Common myeloid progenitor, CD34-positive (primary cell): ENCODE results near the gene MTCL1.

ENCODE experiments used
- CTCF ChIA-PET: fragments of 350-600 bp; sonication (Branson Sonifier 250); formaldehyde crosslinking; loops from one replicate; lab custom pipeline; 2021; ENCODE audit warnings: antibody characterized with exemption; lab: Charles Lee
- POLR2A ChIA-PET: fragments of 350-600 bp; sonication (Branson Sonifier 250); formaldehyde crosslinking; loops from one replicate; lab custom pipeline; 2021; ENCODE audit warnings: antibody characterized with exemption; lab: Charles Lee
- DNase-seq, 3 donors: peaks; one replicate each; pipeline versions ENCODE4 v3.0.0 to v3.0.0-alpha.2; 2013
- H3K27ac ChIP-seq, 2 experiments: 1 replicate in 1 of 2; 2 replicates in 1 of 2; pipeline ENCODE4 v1.7.0; 2013; ENCODE audit warnings: inconsistent platforms in 2 of 2, low read length in 2 of 2, mild to moderate bottlenecking in 2 of 2, low read depth in 1 of 2, moderate library complexity in 1 of 2; ENCODE audit not compliant: severe bottlenecking in 2 of 2, insufficient read depth in 1 of 2, poor library complexity in 1 of 2
- H3K27me3 ChIP-seq, 5 experiments: replicated peaks in 2 of 5; 1 replicate in 3 of 5; 2 replicates in 2 of 5; pipeline versions ENCODE4 v1.6.1 to v1.7.0; 2013; ENCODE audit warnings: low read length in 4 of 5, mild to moderate bottlenecking in 2 of 5, moderate library complexity in 2 of 5, inconsistent platforms in 1 of 5; ENCODE audit not compliant: insufficient read depth in 5 of 5, control insufficient read depth in 4 of 5
- H3K36me3 ChIP-seq, 4 experiments: 1 replicate in 2 of 4; 2 replicates in 2 of 4; pipeline versions ENCODE4 v1.6.1 to v1.7.0; 2013; ENCODE audit warnings: low read length in 3 of 4, control low read depth in 1 of 4, mild to moderate bottlenecking in 1 of 4; ENCODE audit not compliant: control insufficient read depth in 4 of 4, insufficient read depth in 4 of 4
- H3K4me1 ChIP-seq, 4 experiments: 1 replicate in 3 of 4; 2 replicates in 1 of 4; pipeline versions ENCODE4 v1.6.1 to v1.7.1; 2013; ENCODE audit warnings: low read length in 3 of 4, mild to moderate bottlenecking in 3 of 4, control low read depth in 1 of 4, inconsistent platforms in 1 of 4, moderate library complexity in 1 of 4; ENCODE audit not compliant: control insufficient read depth in 4 of 4, insufficient read depth in 4 of 4; ENCODE audit errors: control extremely low read depth in 1 of 4
- H3K4me3 ChIP-seq, 7 experiments: 1 replicate in 4 of 7; 2 replicates in 3 of 7; pipeline versions ENCODE4 v1.5.1 to v1.7.0; 2013; ENCODE audit warnings: mild to moderate bottlenecking in 7 of 7, low read length in 6 of 7, moderate library complexity in 6 of 7, inconsistent platforms in 2 of 7, low read depth in 2 of 7, control low read depth in 1 of 7; ENCODE audit not compliant: insufficient read depth in 4 of 7, control insufficient read depth in 1 of 7; ENCODE audit errors: extremely low read depth in 1 of 7
- H3K9me3 ChIP-seq, 5 experiments: 1 replicate in 4 of 5; 2 replicates in 1 of 5; pipeline versions ENCODE4 v1.6.1 to v1.7.1; 2013; ENCODE audit warnings: low read length in 4 of 5, mild to moderate bottlenecking in 2 of 5, inconsistent platforms in 1 of 5, low read depth in 1 of 5, moderate library complexity in 1 of 5; ENCODE audit not compliant: control insufficient read depth in 4 of 5, insufficient read depth in 2 of 5; ENCODE audit errors: control extremely low read depth in 1 of 5
- WGBS: methylation state at CpG from one replicate; pipeline ENCODE4 v1.1.5; 2013; ENCODE audit not compliant: insufficient coverage; 5-methylcytosine and 5-hydroxymethylcytosine counted together

MTCL1 gene

GRCh38 chr18:8726281-8726680 is 20.9 kb downstream of the MTCL1 start:
- H3K9me3 ChIP-seq = peaks cover 0 to 2% (median 1%) of the 10 kb centered on the region in 5 experiments
- peak in 1 of 3 donors; percentile 43 for DNase-seq
- H3K27ac ChIP-seq = no peak overlapping the region
- CTCF ChIA-PET = interaction anchor here (1.3 kb wide), 1 partner anchor 19 kb away, joined by 3 read pairs; no protein-coding TSS in a partner anchor
- no CpG with 5 or more reads among the region's 17 CpGs for WGBS
- POLR2A ChIA-PET = no interaction called here
- H3K27me3 ChIP-seq = peaks cover 0 to 4% (median 0%) of the 10 kb centered on the region in 5 experiments
- peaks cover 0 to 8% (median under 1%) of the 10 kb centered on the region in 4 experiments for H3K4me1 ChIP-seq
- no peaks in the 10 kb centered on the region for H3K36me3 ChIP-seq
- no peak overlapping the region for H3K4me3 ChIP-seq

GRCh38 chr18:8726963-8727705 is 21.8 kb downstream of the MTCL1 start:
- peaks cover 0 to 8% (median under 1%) of the 10 kb centered on the region in 4 experiments for H3K4me1 ChIP-seq
- peak in 1 of 3 donors; percentile 19 for DNase-seq
- peaks cover 0 to 2% (median 1%) of the 10 kb centered on the region in 5 experiments for H3K9me3 ChIP-seq
- no peak overlapping the region for H3K27ac ChIP-seq
- H3K36me3 ChIP-seq = no peaks in the 10 kb centered on the region
- CTCF ChIA-PET = interaction anchor here (0.7 to 1.7 kb wide), 3 partner anchors 19 to 72 kb away, joined by 3 to 5 read pairs (median 3); no protein-coding TSS in a partner anchor
- no peak overlapping the region for H3K4me3 ChIP-seq
- no CpG with 5 or more reads among the region's 4 CpGs for WGBS
- POLR2A ChIA-PET = no interaction called here
- peaks cover 0 to 4% (median 0%) of the 10 kb centered on the region in 5 experiments for H3K27me3 ChIP-seq

GRCh38 chr18:8730080-8730827 is 24.9 kb downstream of the MTCL1 start:
- Histone ChIP-seq H3K4me1 (peaks cover 0 to 8% (median under 1%) of the 10 kb centered on the region in 4 experiments), H3K36me3 (no peaks in the 10 kb centered on the region), H3K9me3 (peaks cover 0 to 2% (median 1%) of the 10 kb centered on the region in 5 experiments), H3K27ac (peak overlapping the region in 1 of 2 experiments; percentile 15), H3K27me3 (no peaks in the 10 kb centered on the region), H3K4me3 (peak overlapping the region in 2 of 7 experiments; percentile 1 to 17)
- ChIA-PET CTCF (interaction anchor here (0.6 to 1.9 kb wide), 3 partner anchors 9 to 56 kb away, joined by 3 to 5 read pairs (median 5); no protein-coding TSS in a partner anchor), POLR2A (interaction anchor here (1.0 kb wide), 1 partner anchor 25 kb away, joined by 4 read pairs; the partner anchor contains the start of gene MTCL1)
- peak; percentile 79 to 87 (median 84) for DNase-seq
- 26% methylated on average over 14 of the region's 16 CpGs for WGBS

- H3K27ac ChIP-seq = no peak overlapping the region
- no peaks in the 10 kb centered on the region for H3K36me3 ChIP-seq
- DNase-seq = no peak
- H3K4me3 ChIP-seq = no peak overlapping the region
- ChIA-PET CTCF (no interaction called here), POLR2A (no interaction called here)
- peaks cover 0 to 8% (median under 1%) of the 10 kb centered on the region in 4 experiments for H3K4me1 ChIP-seq
- WGBS = 93% methylated on average over 15 of the region's 22 CpGs
- no peaks in the 10 kb centered on the region for H3K9me3 ChIP-seq
- no peaks in the 10 kb centered on the region for H3K27me3 ChIP-seq
Measured at GRCh38 chr18:8732442-8733360, 27.3 kb downstream of the MTCL1 start.

- H3K36me3 ChIP-seq = no peaks in the 10 kb centered on the region
- POLR2A ChIA-PET = no interaction called here
Measured at GRCh38 chr18:8734496-8734895, 29.1 kb downstream of the MTCL1 start.

GRCh38 chr18:8735274-8735673 is 29.9 kb downstream of the MTCL1 start:
- WGBS = 100% methylated on average over 1 of the region's 2 CpGs
- H3K9me3 ChIP-seq = no peaks in the 10 kb centered on the region
- H3K4me1 ChIP-seq = peaks cover 0 to 6% (median under 1%) of the 10 kb centered on the region in 4 experiments
- H3K4me3 ChIP-seq = no peak overlapping the region
- ChIA-PET POLR2A (no interaction called here), CTCF (interaction anchor here (0.9 kb wide), 1 partner anchor 232 kb away, joined by 3 read pairs; no protein-coding TSS in a partner anchor)
- no peaks in the 10 kb centered on the region for H3K27me3 ChIP-seq
- no peaks in the 10 kb centered on the region for H3K36me3 ChIP-seq
- DNase-seq = no peak
- H3K27ac ChIP-seq = no peak overlapping the region

More at GRCh38 chr18:8734496-8734895, 29.1 kb downstream of the MTCL1 start:
- CTCF ChIA-PET = no interaction called here
- H3K9me3 ChIP-seq = no peaks in the 10 kb centered on the region
- no peak for DNase-seq
- no peak overlapping the region for H3K4me3 ChIP-seq
- H3K27ac ChIP-seq = no peak overlapping the region
- H3K4me1 ChIP-seq = peaks cover 0 to 8% (median under 1%) of the 10 kb centered on the region in 4 experiments
- no peaks in the 10 kb centered on the region for H3K27me3 ChIP-seq
- WGBS = 100% methylated on average over 2 of the region's 5 CpGs
